OCI-LY1 (cell line): ENCODE data around the gene SLC35F2.
"Not testable (repeated sequence)": the region's sequence is repeated elsewhere in the genome, so short reads cannot be mapped to it uniquely, and the experiment has no call there.

ENCODE experiments used
- H2AFZ ChIP-seq: fragments of 200-600 bp; sonication (generic), shearing (Covaris generic); 2 replicates; pipeline ENCODE4 v1.6.0; 2014; ENCODE audit warnings: antibody characterized with exemption, mild to moderate bottlenecking, low read length
- H3F3A ChIP-seq: fragments of 200-600 bp; sonication (generic), shearing (Covaris generic); 2 replicates; pipeline ENCODE4 v1.6.0; 2014; ENCODE audit warnings: mild to moderate bottlenecking, antibody characterized with exemption, low read length, moderate library complexity; ENCODE audit not compliant: insufficient read depth
- H3K27ac ChIP-seq: fragments of 200-600 bp; sonication (generic); 2 replicates; pipeline ENCODE4 v1.5.1; 2014; ENCODE audit warnings: low read length, mixed run types, mild to moderate bottlenecking, low read depth; ENCODE audit not compliant: poor library complexity, severe bottlenecking
- H3K27me3 ChIP-seq: fragments of 200-600 bp; sonication (generic); 2 replicates; pipeline ENCODE4 v1.6.0; 2014; ENCODE audit warnings: antibody characterized with exemption, mild to moderate bottlenecking, low read length, moderate library complexity; ENCODE audit not compliant: insufficient read depth
- H3K36me3 ChIP-seq: fragments of 200-600 bp; sonication (generic); 2 replicates; pipeline ENCODE4 v1.6.1; 2014; ENCODE audit warnings: mild to moderate bottlenecking, antibody characterized with exemption, low read length, moderate library complexity, mixed read lengths; ENCODE audit not compliant: insufficient read depth
- H3K4me1 ChIP-seq: fragments of 200-600 bp; sonication (generic); 2 replicates; pipeline ENCODE4 v1.5.1; 2014; ENCODE audit warnings: mild to moderate bottlenecking, low read length, moderate library complexity; ENCODE audit not compliant: insufficient read depth, severe bottlenecking
- H3K4me2 ChIP-seq: fragments of 200-600 bp; sonication (generic), shearing (Covaris generic); 2 replicates; pipeline ENCODE4 v1.6.1; 2014; ENCODE audit warnings: low read length
- H3K4me3 ChIP-seq: fragments of 200-600 bp; sonication (generic); 2 replicates; pipeline ENCODE4 v1.5.1; 2014; ENCODE audit warnings: low read length, low read depth, mild to moderate bottlenecking, mixed read lengths; ENCODE audit not compliant: poor library complexity, severe bottlenecking
- H3K79me2 ChIP-seq: fragments of 200-600 bp; shearing (Covaris generic); 2 replicates; pipeline ENCODE4 v1.6.1; 2016; ENCODE audit warnings: mixed run types, low read length, mixed read lengths; ENCODE audit not compliant: insufficient read depth
- H3K9ac ChIP-seq: fragments of 200-600 bp; sonication (generic), shearing (Covaris generic); 2 replicates; pipeline ENCODE4 v1.6.1; 2014; ENCODE audit warnings: mild to moderate bottlenecking, low read length, mixed read lengths
- H3K9me2 ChIP-seq: fragments of 200-600 bp; sonication (generic), shearing (Covaris generic); 2 replicates; pipeline ENCODE4 v1.6.1; 2014; ENCODE audit warnings: low read depth, mild to moderate bottlenecking, low read length, mixed read lengths
- H3K9me3 ChIP-seq: fragments of 200-600 bp; shearing (Covaris generic); 2 replicates; pipeline ENCODE4 v1.6.1; 2014; ENCODE audit warnings: low read length, mixed read lengths
- H4K20me1 ChIP-seq: fragments of 200-600 bp; sonication (generic), shearing (Covaris generic); 2 replicates; pipeline ENCODE4 v1.6.0; 2016; ENCODE audit warnings: mild to moderate bottlenecking, low read length; ENCODE audit not compliant: insufficient read depth
- CTCF ChIP-seq: fragments of 200-600 bp; sonication (generic), shearing (Covaris generic); IDR thresholded peaks from 2 replicates; pipeline ENCODE4 v1.5.1; 2017; ENCODE audit warnings: mild to moderate bottlenecking, antibody characterized with exemption, low read length, moderate library complexity, mixed read lengths
- EZH2 ChIP-seq: fragments of 200-600 bp; sonication (generic), shearing (Covaris generic); IDR thresholded peaks from 2 replicates; pipeline ENCODE4 v1.8.0; 2017; ENCODE audit warnings: borderline replicate concordance, mixed run types, mild to moderate bottlenecking, antibody characterized with exemption, low read length, moderate library complexity, mixed read lengths

Gene SLC35F2

GRCh38 chr11:107769189-107769588 is 89.4 kb downstream of the SLC35F2 start:
- Histone ChIP-seq H3K27me3 (no peaks in the 10 kb centered on the region), H3K4me3 (no peak overlapping the region), H3K9ac (no peak overlapping the region), H3F3A (no peaks in the 10 kb centered on the region), H2AFZ (no peak overlapping the region), H3K4me1 (no peaks in the 10 kb centered on the region), H3K36me3 (no peaks in the 10 kb centered on the region), H4K20me1 (no peaks in the 10 kb centered on the region), H3K4me2 (no peak overlapping the region), H3K79me2 (no peaks in the 10 kb centered on the region), H3K27ac (no peak overlapping the region), H3K9me3 (no peaks in the 10 kb centered on the region), H3K9me2 (no peaks in the 10 kb centered on the region)
- no peak for TF ChIP-seq EZH2

- H2AFZ ChIP-seq, H3K9me3 ChIP-seq, H3K36me3 ChIP-seq, H3K4me2 ChIP-seq, H3K79me2 ChIP-seq, H3K4me1 ChIP-seq, H3K4me3 ChIP-seq, H3K9ac ChIP-seq, H3F3A ChIP-seq, H3K9me2 ChIP-seq, H4K20me1 ChIP-seq, H3K27me3 ChIP-seq, H3K27ac ChIP-seq: not testable (repeated sequence)
These were observed 99.8 kb downstream of the SLC35F2 start for GRCh38 chr11:107758719-107759355.

DNA sequence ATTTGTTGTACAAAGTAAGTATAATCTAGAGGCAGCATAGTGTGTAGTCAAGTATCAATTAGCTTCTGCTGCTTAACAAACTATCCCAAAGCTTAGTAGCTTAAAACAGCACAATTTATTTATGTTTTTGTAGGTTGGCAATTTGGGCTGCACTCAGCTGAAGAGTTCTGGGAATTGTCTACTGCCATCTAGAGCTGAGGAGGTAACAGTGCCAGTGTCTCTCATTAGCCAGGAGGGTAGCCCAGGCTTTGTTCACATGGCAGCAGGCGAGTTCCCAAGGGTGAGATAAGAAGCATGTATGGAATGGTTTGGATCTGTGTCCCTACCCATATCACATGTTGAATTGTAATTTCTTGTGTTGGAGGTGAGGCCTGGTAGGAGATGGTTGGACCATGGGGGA is 100.9 kb downstream of the SLC35F2 start:
- no peaks in the 10 kb centered on the region for H3K4me1 ChIP-seq
- no peak overlapping the region for H2AFZ ChIP-seq
- H3K9ac ChIP-seq, result no peak overlapping the region

DNA sequence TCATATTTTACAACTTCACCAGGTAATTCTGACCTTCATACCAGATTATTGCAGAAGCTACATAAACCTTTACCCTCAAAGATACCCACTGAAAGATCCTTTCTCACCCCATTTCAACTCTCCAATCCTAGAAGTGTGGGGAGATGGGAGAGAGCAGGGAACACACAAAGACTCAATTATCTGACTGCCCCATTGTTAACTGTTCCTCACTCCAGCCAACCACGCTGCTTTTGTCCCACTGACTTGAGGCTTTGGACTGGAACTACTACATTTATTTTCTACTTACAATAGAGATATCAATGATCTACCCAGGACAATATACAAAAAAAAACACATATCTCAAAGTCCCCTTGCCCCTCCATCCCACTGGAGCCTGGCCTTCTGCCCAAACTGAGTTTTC is 102.0 kb downstream of the SLC35F2 start:
- no peak overlapping the region for H3K4me3 ChIP-seq
- no peak overlapping the region for H3K9ac ChIP-seq
- H3K9me2 ChIP-seq, result no peaks in the 10 kb centered on the region
- H3K27me3 ChIP-seq, result no peaks in the 10 kb centered on the region
- no peaks in the 10 kb centered on the region for H3K9me3 ChIP-seq
- H3F3A ChIP-seq, result no peaks in the 10 kb centered on the region
- no peak for TF ChIP-seq CTCF
- TF ChIP-seq EZH2, result no peak
- H3K36me3 ChIP-seq, result no peaks in the 10 kb centered on the region
- no peak overlapping the region for H3K4me2 ChIP-seq
- H3K4me1 ChIP-seq, result no peaks in the 10 kb centered on the region
- no peak overlapping the region for H2AFZ ChIP-seq
- H3K79me2 ChIP-seq, result no peaks in the 10 kb centered on the region
- H4K20me1 ChIP-seq, result no peaks in the 10 kb centered on the region
- no peak overlapping the region for H3K27ac ChIP-seq

More for the DNA sequence above, 100.9 kb downstream of the SLC35F2 start:
- Histone ChIP-seq H3K4me3 (no peak overlapping the region), H3K4me2 (no peak overlapping the region), H4K20me1 (no peaks in the 10 kb centered on the region), H3F3A (no peaks in the 10 kb centered on the region), H3K79me2 (no peaks in the 10 kb centered on the region), H3K9me2 (no peaks in the 10 kb centered on the region), H3K27ac (no peak overlapping the region), H3K9me3 (no peaks in the 10 kb centered on the region), H3K36me3 (no peaks in the 10 kb centered on the region), H3K27me3 (no peaks in the 10 kb centered on the region)
- TF ChIP-seq CTCF, result peak; percentile 30
- TF ChIP-seq EZH2, result no peak
